Measurements from ENCODE around the gene ANKS4B.

The ANKS4B gene

DNA sequence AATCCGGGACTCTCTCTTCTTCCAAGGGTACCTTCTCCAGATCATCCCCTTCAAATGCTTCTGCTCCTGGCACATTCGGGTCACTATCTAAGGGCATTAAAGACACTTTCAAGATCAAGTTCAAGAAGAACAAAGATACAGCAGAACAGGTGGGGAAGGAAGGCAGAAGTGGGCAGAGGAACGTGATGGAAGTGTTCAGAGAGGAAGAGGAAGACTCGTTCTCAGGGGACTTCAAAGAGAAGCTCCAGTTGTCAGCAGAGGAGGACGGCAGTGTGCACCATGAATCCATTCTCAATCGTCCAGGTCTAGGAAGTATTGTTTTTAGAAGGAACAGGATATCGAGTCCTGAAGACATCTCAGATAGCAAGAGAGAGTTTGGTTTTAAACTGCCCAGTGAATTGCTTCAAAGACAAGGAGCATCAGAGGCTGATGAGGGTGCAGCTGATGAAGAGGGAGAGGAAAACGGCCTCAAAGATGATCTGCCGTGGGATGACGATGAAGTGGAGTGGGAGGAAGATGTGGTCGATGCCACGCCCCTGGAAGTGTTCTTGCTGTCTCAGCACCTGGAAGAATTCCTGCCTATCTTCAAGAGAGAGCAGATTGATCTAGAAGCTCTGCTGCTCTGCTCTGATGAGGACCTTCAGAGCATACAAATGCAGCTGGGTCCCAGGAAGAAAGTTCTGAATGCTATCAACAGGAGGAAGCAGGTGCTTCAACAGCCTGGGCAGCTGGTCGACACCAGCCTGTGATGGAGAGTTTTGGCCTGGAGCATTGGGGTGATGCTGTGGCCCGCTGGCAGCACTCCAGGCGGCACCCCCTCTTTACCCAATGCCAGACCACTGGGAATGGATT, 16.8 kb downstream of the ANKS4B start (continued):
- no peak for TF ChIP-seq ZNF768 (tag by site-specific recombination; IDR thresholded peaks at IDR 0.05)
- no peak for TF ChIP-seq ZNF560 (tag by site-specific recombination; IDR thresholded peaks at IDR 0.05; ENCODE audit: borderline replicate concordance)
- no peak for TF ChIP-seq RBAK (tag by site-specific recombination; IDR thresholded peaks at IDR 0.05)
- no peak for TF ChIP-seq YY1 (tag by site-specific recombination; IDR thresholded peaks at IDR 0.05)
- TF ChIP-seq ZNF629 (tag by site-specific recombination; IDR thresholded peaks at IDR 0.05), result no peak
- no peak for TF ChIP-seq ZNF292 (tag by site-specific recombination; IDR thresholded peaks at IDR 0.05; ENCODE audit: borderline replicate concordance, low read depth)
- TF ChIP-seq ZNF23 (tag by site-specific recombination; IDR thresholded peaks at IDR 0.05; ENCODE audit: borderline replicate concordance), result no peak
- TF ChIP-seq ZNF19 (tag by site-specific recombination; IDR thresholded peaks at IDR 0.05; ENCODE audit: low read depth), result no peak
- TF ChIP-seq ZNF423 (tag by site-specific recombination; IDR thresholded peaks at IDR 0.05), result no peak

DNA sequence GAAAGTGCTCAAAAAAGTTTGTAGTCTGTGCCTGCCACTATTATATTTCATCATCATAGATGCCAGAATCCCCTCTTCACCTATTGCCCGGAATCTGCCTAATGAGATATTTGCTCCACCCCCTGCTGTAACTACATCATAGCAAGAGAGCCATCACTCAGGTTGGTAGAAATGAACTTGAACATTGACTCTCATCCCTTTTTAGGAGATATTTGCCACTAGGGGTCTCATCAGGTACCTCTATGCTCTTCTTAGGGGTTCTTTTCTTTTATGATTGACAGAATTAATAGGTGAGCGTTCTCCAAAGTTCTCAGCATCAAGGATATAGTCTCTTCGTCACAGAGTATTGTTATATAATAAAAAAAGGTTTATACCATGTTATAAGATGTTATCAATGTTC, 20.0 kb downstream of the ANKS4B start:
- POLR2A ChIA-PET, result no interaction called here
- no peak overlapping the region for H3K27ac ChIP-seq (ENCODE audit: extremely low read depth, low read depth, low read length)

DNA sequence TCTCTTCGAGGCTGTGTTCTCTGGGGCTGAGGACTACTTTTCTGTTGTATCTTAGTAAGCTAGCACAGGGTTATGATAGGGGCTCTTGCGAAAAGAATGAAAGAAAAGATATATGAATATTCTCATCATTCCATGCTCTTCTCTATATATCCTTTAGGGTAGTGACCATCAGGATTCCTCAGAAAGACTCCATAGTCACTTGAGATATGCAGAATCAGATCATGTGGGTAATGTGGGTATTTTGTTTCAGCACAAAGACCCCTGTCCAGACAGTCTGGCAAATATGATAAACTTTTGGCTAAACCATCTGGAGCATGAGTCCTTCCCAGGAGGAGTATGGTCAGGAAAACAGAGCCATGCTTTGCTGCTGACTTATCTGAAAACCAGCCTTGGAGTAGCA, 23.1 kb downstream of the ANKS4B start:
- Histone ChIP-seq H3K36me3 (ENCODE audit: control insufficient read depth in 2 of 2, insufficient read depth in 1 of 2, low read length in 2 of 2) (no peaks in the 10 kb centered on the region), H3K9me3 (ENCODE audit: control insufficient read depth, insufficient read depth, low read depth, low read length) (no peaks in the 10 kb centered on the region), H3K27ac (ENCODE audit: extremely low read depth, low read depth, low read length) (no peak overlapping the region), H3K4me1 (ENCODE audit: control insufficient read depth, insufficient read depth, low read length) (no peaks in the 10 kb centered on the region), H3K4me3 (ENCODE audit: low read depth, low read length) (no peak overlapping the region)
- TF ChIP-seq, protein P1, sequence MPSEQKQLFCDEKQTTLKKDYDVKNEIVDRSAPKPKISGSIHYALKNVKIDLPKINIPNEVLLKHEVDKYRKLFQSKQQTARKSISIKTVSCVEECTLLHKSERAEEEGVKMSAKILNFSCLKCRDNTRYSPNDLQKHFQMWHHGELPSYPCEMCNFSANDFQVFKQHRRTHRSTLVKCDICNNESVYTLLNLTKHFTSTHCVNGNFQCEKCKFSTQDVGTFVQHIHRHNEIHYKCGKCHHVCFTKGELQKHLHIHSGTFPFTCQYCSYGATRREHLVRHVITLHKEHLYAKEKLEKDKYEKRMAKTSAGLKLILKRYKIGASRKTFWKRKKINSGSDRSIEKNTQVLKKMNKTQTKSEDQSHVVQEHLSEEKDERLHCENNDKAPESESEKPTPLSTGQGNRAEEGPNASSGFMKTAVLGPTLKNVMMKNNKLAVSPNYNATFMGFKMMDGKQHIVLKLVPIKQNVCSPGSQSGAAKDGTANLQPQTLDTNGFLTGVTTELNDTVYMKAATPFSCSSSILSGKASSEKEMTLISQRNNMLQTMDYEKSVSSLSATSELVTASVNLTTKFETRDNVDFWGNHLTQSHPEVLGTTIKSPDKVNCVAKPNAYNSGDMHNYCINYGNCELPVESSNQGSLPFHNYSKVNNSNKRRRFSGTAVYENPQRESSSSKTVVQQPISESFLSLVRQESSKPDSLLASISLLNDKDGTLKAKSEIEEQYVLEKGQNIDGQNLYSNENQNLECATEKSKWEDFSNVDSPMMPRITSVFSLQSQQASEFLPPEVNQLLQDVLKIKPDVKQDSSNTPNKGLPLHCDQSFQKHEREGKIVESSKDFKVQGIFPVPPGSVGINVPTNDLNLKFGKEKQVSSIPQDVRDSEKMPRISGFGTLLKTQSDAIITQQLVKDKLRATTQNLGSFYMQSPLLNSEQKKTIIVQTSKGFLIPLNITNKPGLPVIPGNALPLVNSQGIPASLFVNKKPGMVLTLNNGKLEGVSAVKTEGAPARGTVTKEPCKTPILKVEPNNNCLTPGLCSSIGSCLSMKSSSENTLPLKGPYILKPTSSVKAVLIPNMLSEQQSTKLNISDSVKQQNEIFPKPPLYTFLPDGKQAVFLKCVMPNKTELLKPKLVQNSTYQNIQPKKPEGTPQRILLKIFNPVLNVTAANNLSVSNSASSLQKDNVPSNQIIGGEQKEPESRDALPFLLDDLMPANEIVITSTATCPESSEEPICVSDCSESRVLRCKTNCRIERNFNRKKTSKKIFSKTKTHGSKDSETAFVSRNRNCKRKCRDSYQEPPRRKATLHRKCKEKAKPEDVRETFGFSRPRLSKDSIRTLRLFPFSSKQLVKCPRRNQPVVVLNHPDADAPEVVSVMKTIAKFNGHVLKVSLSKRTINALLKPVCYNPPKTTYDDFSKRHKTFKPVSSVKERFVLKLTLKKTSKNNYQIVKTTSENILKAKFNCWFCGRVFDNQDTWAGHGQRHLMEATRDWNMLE (tag by site-specific recombination; conservative IDR thresholded peaks at IDR 0.05; ENCODE audit: low read depth), result no peak
- no peak for TF ChIP-seq ZNF23 (tag by site-specific recombination; IDR thresholded peaks at IDR 0.05; ENCODE audit: borderline replicate concordance)
- TF ChIP-seq ZNF837 (tag by site-specific recombination; IDR thresholded peaks at IDR 0.05), result no peak
- CTCF ChIA-PET, result no interaction called here
- POLR2A ChIA-PET, result no interaction called here

More for the DNA sequence above, 20.0 kb downstream of the ANKS4B start:
- H3K4me1 ChIP-seq (ENCODE audit: control insufficient read depth, insufficient read depth, low read length), result no peaks in the 10 kb centered on the region
- CTCF ChIA-PET, result interaction anchor here (0.6 to 1.0 kb wide), 2 partner anchors 98 to 286 kb away, joined by 3 read pairs; no protein-coding TSS in a partner anchor
- H3K9me3 ChIP-seq (ENCODE audit: control insufficient read depth, insufficient read depth, low read depth, low read length), result no peaks in the 10 kb centered on the region
- TF ChIP-seq, protein P2, sequence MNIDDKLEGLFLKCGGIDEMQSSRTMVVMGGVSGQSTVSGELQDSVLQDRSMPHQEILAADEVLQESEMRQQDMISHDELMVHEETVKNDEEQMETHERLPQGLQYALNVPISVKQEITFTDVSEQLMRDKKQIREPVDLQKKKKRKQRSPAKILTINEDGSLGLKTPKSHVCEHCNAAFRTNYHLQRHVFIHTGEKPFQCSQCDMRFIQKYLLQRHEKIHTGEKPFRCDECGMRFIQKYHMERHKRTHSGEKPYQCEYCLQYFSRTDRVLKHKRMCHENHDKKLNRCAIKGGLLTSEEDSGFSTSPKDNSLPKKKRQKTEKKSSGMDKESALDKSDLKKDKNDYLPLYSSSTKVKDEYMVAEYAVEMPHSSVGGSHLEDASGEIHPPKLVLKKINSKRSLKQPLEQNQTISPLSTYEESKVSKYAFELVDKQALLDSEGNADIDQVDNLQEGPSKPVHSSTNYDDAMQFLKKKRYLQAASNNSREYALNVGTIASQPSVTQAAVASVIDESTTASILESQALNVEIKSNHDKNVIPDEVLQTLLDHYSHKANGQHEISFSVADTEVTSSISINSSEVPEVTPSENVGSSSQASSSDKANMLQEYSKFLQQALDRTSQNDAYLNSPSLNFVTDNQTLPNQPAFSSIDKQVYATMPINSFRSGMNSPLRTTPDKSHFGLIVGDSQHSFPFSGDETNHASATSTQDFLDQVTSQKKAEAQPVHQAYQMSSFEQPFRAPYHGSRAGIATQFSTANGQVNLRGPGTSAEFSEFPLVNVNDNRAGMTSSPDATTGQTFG (tag by site-specific recombination; IDR thresholded peaks at IDR 0.05; ENCODE audit: borderline replicate concordance), result no peak
- no peak for TF ChIP-seq ZNF157 (tag by site-specific recombination; IDR thresholded peaks at IDR 0.05)
- no peak for TF ChIP-seq HOXA7 (CRISPR knock-in tag; IDR thresholded peaks at IDR 0.05; ENCODE audit: borderline replicate concordance)
- TF ChIP-seq ZBTB17 (tag by site-specific recombination; IDR thresholded peaks at IDR 0.05), result no peak
- no peak for TF ChIP-seq WT1 (tag by site-specific recombination; IDR thresholded peaks at IDR 0.05)
- no peak for TF ChIP-seq ZBTB7A (tag by site-specific recombination; IDR thresholded peaks at IDR 0.05; ENCODE audit: low read depth)
- H3K36me3 ChIP-seq (ENCODE audit: control insufficient read depth in 2 of 2, insufficient read depth in 1 of 2, low read length in 2 of 2), result no peaks in the 10 kb centered on the region
- no peak overlapping the region for H3K4me3 ChIP-seq (ENCODE audit: low read depth, low read length)

Measured in HEK293 (cell line).